SK-N-SH (cell line): ENCODE measurements around the gene TMEFF1. TPM values are rescaled to one million over a fixed set of nuclear protein-coding genes. Genes with fewer than 3 reads are reported as not detected.
"Not testable (repeated sequence)": the region's sequence is repeated elsewhere in the genome, so short reads cannot be mapped to it uniquely, and the experiment has no call there.

Experiments
- CTCF ChIA-PET: fragments of 300-600, 350-600 bp; formaldehyde crosslinking; extraction: SDS; loops from one replicate; lab custom pipeline; 2021; lab: Yijun Ruan, JAX
- POLR2A ChIA-PET: fragments of 350-600 bp; sonication (Branson Sonifier 250); formaldehyde crosslinking; extraction: SDS; loops from one replicate; lab custom pipeline; 2020; ENCODE audit warnings: antibody characterized with exemption, inconsistent platforms; lab: Yijun Ruan, JAX
- DNase-seq: peaks from one replicate; pipeline ENCODE4 v3.0.0; 2012
- H2AFZ ChIP-seq: fragments of 200-600 bp; sonication (generic); 2 replicates; pipeline ENCODE4 v1.8.1; 2016; ENCODE audit warnings: antibody characterized with exemption, mild to moderate bottlenecking, low read depth
- H3F3A ChIP-seq: fragments of 200-600 bp; sonication (generic); replicated peaks from 2 replicates; pipeline ENCODE3; 2016; ENCODE audit warnings: antibody characterized with exemption, mild to moderate bottlenecking; ENCODE audit not compliant: insufficient read depth
- H3K27ac ChIP-seq, 2 experiments: fragments of 200-500 bp in 1 of 2; fragments of 200-600 bp in 1 of 2; sonication (Bioruptor generic) in 1 of 2; sonication (generic), shearing (Covaris generic) in 1 of 2; 2 replicates each; pipeline versions ENCODE4 v1.5.1 to v1.6.1; 2014 to 2016; ENCODE audit warnings: low read depth in 2 of 2, inconsistent platforms in 1 of 2, low read length in 1 of 2, mild to moderate bottlenecking in 1 of 2, mixed read lengths in 1 of 2
- H3K27me3 ChIP-seq: fragments of 200-600 bp; sonication (generic), shearing (Covaris generic); 2 replicates; pipeline ENCODE4 v1.6.1; 2016; ENCODE audit warnings: mixed run types; ENCODE audit not compliant: insufficient read depth
- H3K36me3 ChIP-seq, 2 experiments: fragments of 200-500 bp in 1 of 2; fragments of 200-600 bp in 1 of 2; sonication (Bioruptor generic) in 1 of 2; sonication (generic) in 1 of 2; replicated peaks in 1 of 2; 2 replicates each; pipeline versions ENCODE3 to v1.5.1; 2014 to 2016; ENCODE audit warnings: low read length in 1 of 2, mild to moderate bottlenecking in 1 of 2; ENCODE audit not compliant: insufficient read depth in 2 of 2, control insufficient read depth in 1 of 2
- H3K4me1 ChIP-seq, 2 experiments: fragments of 200-500 bp in 1 of 2; fragments of 200-600 bp in 1 of 2; sonication (Bioruptor generic) in 1 of 2; sonication (generic), shearing (Covaris generic) in 1 of 2; 2 replicates each; pipeline versions ENCODE4 v1.5.1 to v1.6.1; 2014 to 2016; ENCODE audit warnings: low read depth in 1 of 2, low read length in 1 of 2, mixed run types in 1 of 2; ENCODE audit not compliant: insufficient read depth in 2 of 2, control insufficient read depth in 1 of 2
- H3K4me2 ChIP-seq: fragments of 200-600 bp; sonication (generic), shearing (Covaris generic); 2 replicates; pipeline ENCODE4 v1.6.1; 2017; ENCODE audit warnings: mixed run types
- H3K4me3 ChIP-seq, 2 experiments: fragments of 200-500 bp in 1 of 2; fragments of 200-600 bp in 1 of 2; sonication (Bioruptor generic) in 1 of 2; sonication (generic), shearing (Covaris generic) in 1 of 2; 2 replicates each; pipeline versions ENCODE4 v1.5.1 to v1.8.1; 2014 to 2016; ENCODE audit warnings: low read depth in 2 of 2, inconsistent platforms in 1 of 2, low read length in 1 of 2, mild to moderate bottlenecking in 1 of 2, mixed read lengths in 1 of 2, moderate library complexity in 1 of 2
- H3K79me2 ChIP-seq: fragments of 200-600 bp; sonication (generic); 2 replicates; pipeline ENCODE4 v1.8.1; 2017; ENCODE audit warnings: mild to moderate bottlenecking; ENCODE audit not compliant: insufficient read depth
- H3K9ac ChIP-seq: fragments of 200-600 bp; sonication (generic); 2 replicates; pipeline ENCODE4 v1.6.1; 2017; ENCODE audit warnings: mixed run types
- H3K9me2 ChIP-seq: fragments of 200-600 bp; sonication (generic); 2 replicates; pipeline ENCODE4 v1.6.1; 2017; ENCODE audit warnings: mixed run types
- H3K9me3 ChIP-seq: fragments of 200-600 bp; sonication (generic); 2 replicates; pipeline ENCODE4 v1.6.1; 2017; ENCODE audit warnings: mixed run types, mild to moderate bottlenecking, moderate library complexity
- H4K20me1 ChIP-seq: fragments of 200-600 bp; sonication (generic); 2 replicates; pipeline ENCODE4 v1.6.1; 2017; ENCODE audit warnings: mild to moderate bottlenecking, mixed run types; ENCODE audit not compliant: insufficient read depth
- CHD2 ChIP-seq: fragments of 150-350 bp; IDR thresholded peaks from 2 replicates; pipeline ENCODE4 v1.6.1; 2018; ENCODE audit warnings: low read length; ENCODE audit not compliant: partially characterized antibody
- ELF1 ChIP-seq: IDR thresholded peaks from 2 replicates; pipeline ENCODE4 v1.4.0; 2012
- EP300 ChIP-seq, 2 experiments: IDR thresholded peaks; 2 replicates each; pipeline versions ENCODE4 v1.4.0 to v1.6.1; 2012; ENCODE audit warnings: borderline replicate concordance in 1 of 2, low read depth in 1 of 2, low read length in 1 of 2
- EZH2phosphoT487 ChIP-seq: fragments of 200-600 bp; sonication (generic); IDR thresholded peaks from 2 replicates; pipeline ENCODE4 v1.6.1; 2017; ENCODE audit warnings: low read depth, mixed run types, mild to moderate bottlenecking, antibody characterized with exemption, moderate library complexity, borderline replicate concordance
- FOSL2 ChIP-seq: IDR thresholded peaks from 2 replicates; pipeline ENCODE4 v1.4.0; 2012; ENCODE audit warnings: low read depth, mild to moderate bottlenecking, moderate library complexity, borderline replicate concordance
- FOXJ3 ChIP-seq: sonication (generic); formaldehyde crosslinking; IDR thresholded peaks from 2 replicates; pipeline ENCODE4 v1.5.1; 2020; ENCODE audit warnings: mild to moderate bottlenecking, missing genetic modification reagents
- FOXM1 ChIP-seq: IDR thresholded peaks from 2 replicates; pipeline ENCODE4 v1.4.0; 2012; ENCODE audit warnings: low read depth, mild to moderate bottlenecking
- GABPA ChIP-seq: IDR thresholded peaks from 2 replicates; pipeline ENCODE4 v1.4.0; 2012; ENCODE audit warnings: low read depth, mild to moderate bottlenecking
- GATA2 ChIP-seq: sonication (generic); formaldehyde crosslinking; IDR thresholded peaks from 2 replicates; pipeline ENCODE4 v1.5.0; 2020; ENCODE audit warnings: mild to moderate bottlenecking, missing genetic modification reagents
- JUND ChIP-seq: IDR thresholded peaks from 2 replicates; pipeline ENCODE4 v1.4.0; 2012
- MXI1 ChIP-seq: IDR thresholded peaks from 2 replicates; pipeline ENCODE4 v1.6.1; 2012; ENCODE audit warnings: mild to moderate bottlenecking, low read depth, low read length, improper control_type of control experiment
- NRF1 ChIP-seq: IDR thresholded peaks from 2 replicates; pipeline ENCODE4 v1.6.1; 2012; ENCODE audit warnings: low read depth, mild to moderate bottlenecking, low read length
- PBX3 ChIP-seq: IDR thresholded peaks from 2 replicates; pipeline ENCODE4; 2012
- POLR2AphosphoS5 ChIP-seq: IDR thresholded peaks from 2 replicates; pipeline ENCODE4 v1.6.1; 2012; ENCODE audit warnings: low read depth, low read length
- RAD21 ChIP-seq: IDR thresholded peaks from 2 replicates; pipeline ENCODE4 v1.6.1; 2012; ENCODE audit warnings: mild to moderate bottlenecking, low read length
- RCOR1 ChIP-seq: fragments of 150-350 bp; IDR thresholded peaks from 2 replicates; pipeline ENCODE4 v1.6.1; 2017; ENCODE audit warnings: antibody characterized with exemption, low read length
- RFX5 ChIP-seq: IDR thresholded peaks from 2 replicates; pipeline ENCODE4 v1.6.1; 2012; ENCODE audit warnings: mild to moderate bottlenecking, improper control_type of control experiment, low read length
- RXRA ChIP-seq: IDR thresholded peaks from 2 replicates; pipeline ENCODE4 v1.4.0; 2012; ENCODE audit warnings: low read depth, mild to moderate bottlenecking, borderline replicate concordance
- SIN3A ChIP-seq: IDR thresholded peaks from 2 replicates; pipeline ENCODE4 v1.6.1; 2012; ENCODE audit warnings: low read depth, mild to moderate bottlenecking, low read length, moderate library complexity, borderline replicate concordance
- SMC3 ChIP-seq: IDR thresholded peaks from 2 replicates; pipeline ENCODE4 v1.6.1; 2012; ENCODE audit warnings: low read depth, low read length, improper control_type of control experiment
- TAF1 ChIP-seq: IDR thresholded peaks from 2 replicates; pipeline ENCODE4 v1.6.1; 2012; ENCODE audit warnings: low read depth, mild to moderate bottlenecking, low read length, moderate library complexity, borderline replicate concordance
- TCF12 ChIP-seq: IDR thresholded peaks from 2 replicates; pipeline ENCODE4 v1.4.0; 2012
- TEAD4 ChIP-seq: IDR thresholded peaks from 2 replicates; pipeline ENCODE4 v1.4.0; 2012; ENCODE audit warnings: mild to moderate bottlenecking, borderline replicate concordance; ENCODE audit not compliant: insufficient read depth
- USF2 ChIP-seq: fragments of 150-350 bp; IDR thresholded peaks from 2 replicates; pipeline ENCODE4 v1.6.1; 2017; ENCODE audit warnings: antibody characterized with exemption, low read length, low read depth, borderline replicate concordance
- ZBTB33 ChIP-seq: IDR thresholded peaks from 2 replicates; pipeline ENCODE4 v1.4.0; 2012; ENCODE audit warnings: low read depth, borderline replicate concordance
- WGBS: methylation state at CpG from one replicate; pipeline ENCODE4 v1.1.6; 2017; ENCODE audit warnings: low lambda C conversion rate; 5-methylcytosine and 5-hydroxymethylcytosine counted together
- polyA plus RNA-seq, 3 experiments: library from polyadenylated mRNA; depleted of rRNA; stranded (reverse); fragments of >200 nt; gene quantifications; 2 replicates each; pipeline ENCODE4 v1.2.3, GENCODE V29; 2012
- TF ChIP-seq, protein P1 (sequence below): fragments of 200-600 bp; sonication (generic); IDR thresholded peaks from 2 replicates; pipeline ENCODE4 v1.6.1; 2017; ENCODE audit warnings: antibody characterized with exemption, mild to moderate bottlenecking, moderate library complexity
- TF ChIP-seq, protein P2 (sequence below): IDR thresholded peaks from 2 replicates; pipeline ENCODE4 v1.4.0; 2012; ENCODE audit warnings: low read depth

Gene TMEFF1
- polyA plus RNA-seq, 1 of the 3 experiments (the other 2 are of a cell fraction), result 2.5 TPM

DNA sequence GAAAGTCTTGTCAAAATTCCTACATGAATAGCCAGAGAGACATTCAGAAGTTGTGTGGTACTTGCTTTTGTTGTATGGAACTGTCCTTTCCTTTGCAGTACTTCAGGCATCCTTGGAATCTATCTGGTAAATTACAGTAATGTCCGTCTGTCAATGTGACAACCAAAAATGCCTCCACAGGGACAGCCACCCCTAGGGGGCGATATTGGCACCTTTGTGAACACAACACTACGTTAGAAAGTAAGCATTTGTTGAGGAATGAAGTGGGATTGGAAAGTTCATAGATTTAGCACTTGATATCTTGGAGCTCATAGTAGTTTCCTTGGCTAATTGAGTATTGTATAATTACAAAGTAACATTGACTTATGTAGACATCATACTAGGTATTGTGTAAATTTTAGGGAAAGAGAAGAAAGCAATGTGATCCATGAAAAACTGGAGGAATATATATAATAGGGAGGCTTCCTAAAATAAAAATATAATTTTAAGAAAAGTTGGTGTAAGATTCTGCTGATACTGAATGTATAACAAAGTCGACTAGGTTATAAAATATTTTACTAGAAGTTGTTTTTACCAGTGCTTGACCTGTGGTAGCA is 32.7 kb downstream of the TMEFF1 start:
- Histone ChIP-seq H3K36me3 (peaks cover 0 to 2% of the 10 kb centered on the region in 2 experiments), H2AFZ (no peak overlapping the region), H3F3A (no peaks in the 10 kb centered on the region), H3K79me2 (peaks cover 10% of the 10 kb centered on the region; the same call in 1 of the 2 replicates), H3K27ac (no peak overlapping the region), H3K27me3 (no peaks in the 10 kb centered on the region), H3K9me3 (no peaks in the 10 kb centered on the region), H3K9ac (no peak overlapping the region), H3K4me2 (no peak overlapping the region), H3K4me3 (peak overlapping the region in 1 of 2 experiments; percentile 27; a peak in 1 of 4 replicates), H4K20me1 (no peaks in the 10 kb centered on the region), H3K4me1 (no peaks in the 10 kb centered on the region), H3K9me2 (no peaks in the 10 kb centered on the region)
- TF ChIP-seq ELF1 (no peak), SMC3 (0 out of 2 replicates have a peak, but pooled peaks have one; percentile 6), RFX5 (no peak), TCF12 (no peak), FOSL2 (no peak), NRF1 (no peak), TEAD4 (no peak), FOXJ3 (CRISPR knock-in tag) (no peak), RCOR1 (no peak), SIN3A (no peak), USF2 (no peak), RXRA (no peak), EP300 (IDR thresholded peaks at IDR 0.05; ENCODE audit: borderline replicate concordance in 1 of 2, low read depth in 1 of 2, low read length in 1 of 2) (no peak), MXI1 (no peak), ZBTB33 (no peak), PBX3 (peak; percentile 67), TAF1 (no peak), CHD2 (no peak), RAD21 (peak; percentile 39; the same call in 1 of the 2 replicates), GATA2 (no peak), GABPA (no peak), FOXM1 (no peak), JUND (no peak), POLR2AphosphoS5 (no peak), EZH2phosphoT487 (no peak)
- TF ChIP-seq, protein P1, sequence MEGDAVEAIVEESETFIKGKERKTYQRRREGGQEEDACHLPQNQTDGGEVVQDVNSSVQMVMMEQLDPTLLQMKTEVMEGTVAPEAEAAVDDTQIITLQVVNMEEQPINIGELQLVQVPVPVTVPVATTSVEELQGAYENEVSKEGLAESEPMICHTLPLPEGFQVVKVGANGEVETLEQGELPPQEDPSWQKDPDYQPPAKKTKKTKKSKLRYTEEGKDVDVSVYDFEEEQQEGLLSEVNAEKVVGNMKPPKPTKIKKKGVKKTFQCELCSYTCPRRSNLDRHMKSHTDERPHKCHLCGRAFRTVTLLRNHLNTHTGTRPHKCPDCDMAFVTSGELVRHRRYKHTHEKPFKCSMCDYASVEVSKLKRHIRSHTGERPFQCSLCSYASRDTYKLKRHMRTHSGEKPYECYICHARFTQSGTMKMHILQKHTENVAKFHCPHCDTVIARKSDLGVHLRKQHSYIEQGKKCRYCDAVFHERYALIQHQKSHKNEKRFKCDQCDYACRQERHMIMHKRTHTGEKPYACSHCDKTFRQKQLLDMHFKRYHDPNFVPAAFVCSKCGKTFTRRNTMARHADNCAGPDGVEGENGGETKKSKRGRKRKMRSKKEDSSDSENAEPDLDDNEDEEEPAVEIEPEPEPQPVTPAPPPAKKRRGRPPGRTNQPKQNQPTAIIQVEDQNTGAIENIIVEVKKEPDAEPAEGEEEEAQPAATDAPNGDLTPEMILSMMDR, result peak; percentile 75
- TF ChIP-seq, protein P2, sequence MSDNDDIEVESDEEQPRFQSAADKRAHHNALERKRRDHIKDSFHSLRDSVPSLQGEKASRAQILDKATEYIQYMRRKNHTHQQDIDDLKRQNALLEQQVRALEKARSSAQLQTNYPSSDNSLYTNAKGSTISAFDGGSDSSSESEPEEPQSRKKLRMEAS, result no peak
- CTCF ChIA-PET, result interaction anchor here (0.6 to 1.3 kb wide), 6 partner anchors 9 to 92 kb away, joined by 3 to 7 read pairs (median 3); no protein-coding TSS in a partner anchor
- 48% methylated on average over 4 of the region's 4 CpGs for whole genome bisulfite sequencing
- POLR2A ChIA-PET, result no interaction called here
- DNase-seq, result peak; percentile 34

GRCh38 chr9:100507350-100507749 is 34.4 kb downstream of the TMEFF1 start:
- H3K9me3 ChIP-seq, H3K36me3 ChIP-seq, H3K4me1 ChIP-seq, POLR2A ChIA-PET, H3K9ac ChIP-seq, CTCF ChIA-PET, H2AFZ ChIP-seq, H3F3A ChIP-seq, H4K20me1 ChIP-seq, DNase-seq, H3K27ac ChIP-seq, H3K27me3 ChIP-seq, H3K9me2 ChIP-seq, H3K4me3 ChIP-seq, H3K4me2 ChIP-seq: not testable (repeated sequence)
- H3K79me2 ChIP-seq, result peaks cover 10% of the 10 kb centered on the region; the same call in 1 of the 2 replicates
